GM18517 (cell line): ENCODE data around the gene REEP3.

Experiments
- ATAC-seq: cut with Tn5 transposase; IDR thresholded peaks from one replicate; pipeline ENCODE4 v1.9.1; 2021; ENCODE audit warnings: mild to moderate bottlenecking, moderate library complexity; ENCODE audit not compliant: unreplicated experiment

The REEP3 gene

GRCh38 chr10:63505562-63505961 lies 15.6 kb upstream of the REEP3 start:
- no peak for ATAC-seq

GRCh38 chr10:63506554-63506953 lies 14.6 kb upstream of the REEP3 start:
- ATAC-seq, result no peak

GRCh38 chr10:63515002-63515763 lies 6.0 kb upstream of the REEP3 start:
- ATAC-seq, result no peak

GRCh38 chr10:63516207-63516606 lies 5.0 kb upstream of the REEP3 start:
- no peak for ATAC-seq

- ATAC-seq, result no peak
Observed at GRCh38 chr10:63518690-63519288, 2.4 kb upstream of the REEP3 start.

GRCh38 chr10:63521416-63522276 lies 445 bp downstream of the REEP3 start:
- ATAC-seq, result peak; percentile 68

GRCh38 chr10:63522277-63522687 lies 1.1 kb downstream of the REEP3 start:
- peak; percentile 2 for ATAC-seq

GRCh38 chr10:63522995-63523394 lies 1.8 kb downstream of the REEP3 start:
- no peak for ATAC-seq

GRCh38 chr10:63525021-63525420 lies 3.8 kb downstream of the REEP3 start:
- ATAC-seq, result no peak

GRCh38 chr10:63527401-63527800 lies 6.2 kb downstream of the REEP3 start:
- no peak for ATAC-seq

GRCh38 chr10:63528084-63528744 lies 7.0 kb downstream of the REEP3 start:
- ATAC-seq, result no peak

- ATAC-seq, result no peak
Observed at GRCh38 chr10:63530409-63530808, 9.2 kb downstream of the REEP3 start.

- ATAC-seq, result no peak
Observed at GRCh38 chr10:63534723-63535122, 13.5 kb downstream of the REEP3 start.

GRCh38 chr10:63536698-63537097 lies 15.5 kb downstream of the REEP3 start:
- ATAC-seq, result no peak

GRCh38 chr10:63537536-63537935 lies 16.3 kb downstream of the REEP3 start:
- ATAC-seq, result no peak

- no peak for ATAC-seq
Observed at GRCh38 chr10:63539377-63539776, 18.2 kb downstream of the REEP3 start.

- ATAC-seq, result no peak
Observed at GRCh38 chr10:63539994-63540393, 18.8 kb downstream of the REEP3 start.

- no peak for ATAC-seq
Observed at GRCh38 chr10:63542835-63543575, 21.8 kb downstream of the REEP3 start.

GRCh38 chr10:63543576-63543962 lies 22.4 kb downstream of the REEP3 start:
- no peak for ATAC-seq

- no peak for ATAC-seq
Observed at GRCh38 chr10:63544418-63544817, 23.2 kb downstream of the REEP3 start.
